Measurements from ENCODE around the gene KSR2. TPM values are rescaled to one million over a fixed set of nuclear protein-coding genes. Genes with fewer than 3 reads are reported as not detected.

Gene KSR2
- total RNA-seq, 1 experiment from 2014 or later: 2.0 TPM

GRCh38 chr12:117580015-117580717 is 388.6 kb downstream of the KSR2 start:
- Histone ChIP-seq H3K27ac (no peak overlapping the region), H3K4me1 (replicated peaks; ENCODE audit: insufficient read depth) (no peaks in the 10 kb centered on the region), H3K36me3 (ENCODE audit: low read depth) (no peaks in the 10 kb centered on the region), H3K4me2 (no peak overlapping the region), H3K79me2 (ENCODE audit: low read depth) (no peaks in the 10 kb centered on the region), H3K9me2 (ENCODE audit: insufficient read depth) (no peaks in the 10 kb centered on the region), H3K9me3 (ENCODE audit: insufficient read depth, low read depth) (no peaks in the 10 kb centered on the region), H3F3A (ENCODE audit: insufficient read depth, low read depth) (no peaks in the 10 kb centered on the region), H2AFZ (no peak overlapping the region), H3K27me3 (ENCODE audit: insufficient read depth, low read depth) (peaks cover 13% of the 10 kb centered on the region; the same call in 1 of the 2 replicates), H4K20me1 (ENCODE audit: insufficient read depth) (no peaks in the 10 kb centered on the region), H3K4me3 (no peak overlapping the region)
- ChIA-PET CTCF (no interaction called here), POLR2A (ENCODE audit: unreplicated experiment) (no interaction called here)
- TF ChIP-seq EZH2 (IDR thresholded peaks at IDR 0.05; ENCODE audit: low read depth): no peak
- TF ChIP-seq CTCF (conservative IDR thresholded peaks at IDR 0.05): no peak
- DNase-seq: no peak
- no TSS peak for BruUV-seq (replicated peaks)
- intact Hi-C loops (cut with micrococcal nuclease; ENCODE audit: unreplicated experiment): no loop called here

GRCh38 chr12:117577122-117577657 is 391.6 kb downstream of the KSR2 start:
- Histone ChIP-seq H3K4me1 (replicated peaks; ENCODE audit: insufficient read depth) (no peaks in the 10 kb centered on the region), H3K9me3 (ENCODE audit: insufficient read depth, low read depth) (no peaks in the 10 kb centered on the region), H2AFZ (no peak overlapping the region), H4K20me1 (ENCODE audit: insufficient read depth) (peaks cover 4% of the 10 kb centered on the region; the same call in 1 of the 2 replicates), H3K4me2 (no peak overlapping the region), H3F3A (ENCODE audit: insufficient read depth, low read depth) (no peaks in the 10 kb centered on the region), H3K79me2 (ENCODE audit: low read depth) (no peaks in the 10 kb centered on the region), H3K9me2 (ENCODE audit: insufficient read depth) (no peaks in the 10 kb centered on the region), H3K27ac (no peak overlapping the region), H3K27me3 (ENCODE audit: insufficient read depth, low read depth) (peaks cover 17% of the 10 kb centered on the region), H3K4me3 (no peak overlapping the region), H3K36me3 (ENCODE audit: low read depth) (no peaks in the 10 kb centered on the region)
- ChIA-PET CTCF (no interaction called here), POLR2A (ENCODE audit: unreplicated experiment) (no interaction called here)
- no TSS peak for BruUV-seq (replicated peaks)
- intact Hi-C loops (cut with micrococcal nuclease; ENCODE audit: unreplicated experiment): no loop called here
- DNase-seq: no peak
- no peak for TF ChIP-seq EZH2 (IDR thresholded peaks at IDR 0.05; ENCODE audit: low read depth)
- no peak for TF ChIP-seq CTCF (conservative IDR thresholded peaks at IDR 0.05)

GRCh38 chr12:117576053-117576452 is 392.7 kb downstream of the KSR2 start:
- no peaks in the 10 kb centered on the region for H3F3A ChIP-seq (ENCODE audit: insufficient read depth, low read depth)
- no peaks in the 10 kb centered on the region for H3K79me2 ChIP-seq (ENCODE audit: low read depth)
- H3K4me2 ChIP-seq: no peak overlapping the region
- no peak overlapping the region for H2AFZ ChIP-seq
- intact Hi-C loops (cut with micrococcal nuclease; ENCODE audit: unreplicated experiment): no loop called here
- no peaks in the 10 kb centered on the region for H3K4me1 ChIP-seq (replicated peaks; ENCODE audit: insufficient read depth)
- H3K36me3 ChIP-seq (ENCODE audit: low read depth): no peaks in the 10 kb centered on the region
- ChIA-PET CTCF (no interaction called here), POLR2A (ENCODE audit: unreplicated experiment) (no interaction called here)
- H3K27me3 ChIP-seq (ENCODE audit: insufficient read depth, low read depth): peaks cover 26% of the 10 kb centered on the region
- DNase-seq: no peak
- H3K4me3 ChIP-seq: no peak overlapping the region
- TF ChIP-seq CTCF (conservative IDR thresholded peaks at IDR 0.05) (no peak), EZH2 (IDR thresholded peaks at IDR 0.05; ENCODE audit: low read depth) (no peak)
- no peaks in the 10 kb centered on the region for H3K9me2 ChIP-seq (ENCODE audit: insufficient read depth)
- peaks cover 4% of the 10 kb centered on the region; the same call in 1 of the 2 replicates for H4K20me1 ChIP-seq (ENCODE audit: insufficient read depth)
- no peak overlapping the region for H3K27ac ChIP-seq
- no TSS peak for BruUV-seq (replicated peaks)
- H3K9me3 ChIP-seq (ENCODE audit: insufficient read depth, low read depth): no peaks in the 10 kb centered on the region
